Natural killer cell (primary cell): ENCODE results near the gene ALPL. TPM values are rescaled to one million over a fixed set of nuclear protein-coding genes. Genes with fewer than 3 reads are reported as not detected.

Experiments
- ATAC-seq, 3 donors: fragments of 150-1000 bp in 2 of 3; fragments of 200-7000 bp in 1 of 3; cut with Tn5 transposase; 1 replicate in 1 of 3; 2 replicates in 2 of 3; pipeline ENCODE4 v1.10.0; 2021; ENCODE audit warnings: mild to moderate bottlenecking in 2 of 3, moderate library complexity in 2 of 3
- DNase-seq, 2 donors: peaks; one replicate each; pipeline versions ENCODE4 v3.0.0 to v3.0.0-alpha.2; 2013 to 2021; ENCODE audit warnings: mixed read lengths in 1 of 2
- H3K27ac ChIP-seq: one replicate; pipeline ENCODE4 v1.5.1; 2013; ENCODE audit warnings: mild to moderate bottlenecking, low read length
- H3K27me3 ChIP-seq: one replicate; pipeline ENCODE4 v1.6.1; 2013; ENCODE audit warnings: low read length; ENCODE audit not compliant: control insufficient read depth, insufficient read depth
- H3K36me3 ChIP-seq: one replicate; pipeline ENCODE4 v1.6.1; 2013; ENCODE audit warnings: low read length; ENCODE audit not compliant: control insufficient read depth, insufficient read depth
- H3K4me1 ChIP-seq: one replicate; pipeline ENCODE4 v1.6.1; 2013; ENCODE audit warnings: low read length; ENCODE audit not compliant: control insufficient read depth, insufficient read depth
- H3K4me3 ChIP-seq: one replicate; pipeline ENCODE4 v1.5.1; 2013; ENCODE audit warnings: low read length
- H3K9me3 ChIP-seq: one replicate; pipeline ENCODE4 v1.6.1; 2013; ENCODE audit warnings: low read length; ENCODE audit not compliant: control insufficient read depth, insufficient read depth
- H3K27ac Mint-ChIP-seq, 2 donors: one replicate each; pipeline ENCODE4 v1.8.0; 2022; ENCODE audit warnings: mild to moderate bottlenecking in 2 of 2, mixed read lengths in 2 of 2, moderate library complexity in 1 of 2
- H3K27me3 Mint-ChIP-seq, 2 donors: one replicate each; pipeline ENCODE4 v1.8.0; 2022; ENCODE audit warnings: low read depth in 2 of 2, mixed read lengths in 2 of 2
- H3K36me3 Mint-ChIP-seq: one replicate; pipeline ENCODE4 v1.8.0; 2022; ENCODE audit warnings: mixed read lengths
- H3K4me1 Mint-ChIP-seq, 2 donors: one replicate each; pipeline ENCODE4 v1.8.0; 2022; ENCODE audit warnings: mixed read lengths in 2 of 2
- H3K4me3 Mint-ChIP-seq: one replicate; pipeline ENCODE4 v1.8.0; 2022; ENCODE audit warnings: mild to moderate bottlenecking, moderate library complexity, mixed read lengths
- H3K9me3 Mint-ChIP-seq, 2 donors: one replicate each; pipeline ENCODE4 v1.8.0; 2022; ENCODE audit warnings: mixed read lengths in 2 of 2
- CTCF ChIP-seq: fragments of 200-600 bp; IDR thresholded peaks from one replicate; pipeline ENCODE4 v1.8.0; 2022; ENCODE audit warnings: antibody characterized with exemption
- WGBS: methylation state at CpG from one replicate; pipeline ENCODE4 v1.1.7; 2013; ENCODE audit warnings: missing lambda C conversion rate; ENCODE audit not compliant: insufficient coverage; 5-methylcytosine and 5-hydroxymethylcytosine counted together
- intact Hi-C: fragments of 100-400 bp; cut with micrococcal nuclease; formaldehyde crosslinking; loops from one replicate; pipeline ENCODE4 v1.14.2; 2022
- total RNA-seq, 4 donors: library from RNA; stranded (reverse); fragments of 120-200 nt in 1 of 4; gene quantifications; one replicate each; pipeline versions ENCODE4 v1.2.3 to v1.2.4, GENCODE V29; 2013 to 2022

The ALPL gene
- total RNA-seq, 3 donors from 2014 or later (not counting 1 experiment from before 2014, with no cell fraction given), result 2.4 TPM; not detected in 2

- no peak for TF ChIP-seq CTCF
- Mint-ChIP-seq H3K36me3 (no peaks in the 10 kb centered on the region), H3K27me3 (peaks cover 13 to 24% of the 10 kb centered on the region in 2 donors), H3K27ac (no peak overlapping the region), H3K4me1 (no peaks in the 10 kb centered on the region), H3K4me3 (no peak overlapping the region), H3K9me3 (no peaks in the 10 kb centered on the region)
- H3K4me1 ChIP-seq, result peaks cover 4% of the 10 kb centered on the region
- no peak for DNase-seq
- H3K36me3 ChIP-seq, result no peaks in the 10 kb centered on the region
- intact Hi-C loops, result no loop called here
- WGBS, result 82% methylated on average over 11 of the region's 11 CpGs
- no peak overlapping the region for H3K4me3 ChIP-seq
- H3K9me3 ChIP-seq, result no peaks in the 10 kb centered on the region
- H3K27me3 ChIP-seq, result peaks cover 7% of the 10 kb centered on the region
- ATAC-seq, result no peak
- H3K27ac ChIP-seq, result no peak overlapping the region
Measured at GRCh38 chr1:21624571-21625389, 115.6 kb downstream of the ALPL start.

GRCh38 chr1:21625390-21626190, 116.4 kb downstream of the ALPL start:
- no peak overlapping the region for H3K4me3 Mint-ChIP-seq
- ATAC-seq, result no peak
- H3K36me3 Mint-ChIP-seq, result no peaks in the 10 kb centered on the region

GRCh38 chr1:21626921-21627339, 117.7 kb downstream of the ALPL start:
- TF ChIP-seq CTCF, result no peak
- H3K4me1 ChIP-seq, result peaks cover 4% of the 10 kb centered on the region
- 82% methylated on average over 11 of the region's 11 CpGs for WGBS

More at GRCh38 chr1:21625390-21626190, 116.4 kb downstream of the ALPL start:
- Mint-ChIP-seq H3K27ac (no peak overlapping the region), H3K27me3 (peaks cover 11 to 22% of the 10 kb centered on the region in 2 donors), H3K4me1 (no peaks in the 10 kb centered on the region), H3K9me3 (no peaks in the 10 kb centered on the region)
- 85% methylated on average over 13 of the region's 13 CpGs for WGBS
- no peak for DNase-seq
- no peak overlapping the region for H3K4me3 ChIP-seq
- H3K27me3 ChIP-seq, result peaks cover 7% of the 10 kb centered on the region
- no peaks in the 10 kb centered on the region for H3K9me3 ChIP-seq
- TF ChIP-seq CTCF, result no peak
- H3K36me3 ChIP-seq, result no peaks in the 10 kb centered on the region
- intact Hi-C loops, result no loop called here
- peaks cover 4% of the 10 kb centered on the region for H3K4me1 ChIP-seq
- H3K27ac ChIP-seq, result no peak overlapping the region

More at GRCh38 chr1:21626921-21627339, 117.7 kb downstream of the ALPL start:
- no peak for ATAC-seq
- Histone ChIP-seq H3K27me3 (peaks cover 7% of the 10 kb centered on the region), H3K27ac (no peak overlapping the region), H3K9me3 (no peaks in the 10 kb centered on the region), H3K36me3 (no peaks in the 10 kb centered on the region), H3K4me3 (no peak overlapping the region)
- Mint-ChIP-seq H3K4me3 (no peak overlapping the region), H3K27ac (no peak overlapping the region), H3K9me3 (no peaks in the 10 kb centered on the region), H3K4me1 (no peaks in the 10 kb centered on the region), H3K27me3 (peaks cover 5 to 16% of the 10 kb centered on the region in 2 donors), H3K36me3 (no peaks in the 10 kb centered on the region)
- no peak for DNase-seq
- intact Hi-C loops, result no loop called here

Other genes starting within 250 kb of the ALPL start
- gene ECE1, start 219.0 kb upstream of the ALPL start, total RNA-seq, result 10 to 100 TPM; 47.2 to 70.1 (median 50.7) TPM
- gene NBPF3, start 69.3 kb upstream of the ALPL start, total RNA-seq, result 10 to 100 TPM; 10.4 to 22.6 (median 13.1) TPM
- gene RAP1GAP, start 159.9 kb downstream of the ALPL start, total RNA-seq, result 1 to 10 TPM in 1 of 3 donors, under 1 TPM in 1, not detected in 1; 0.47 to 1.1 TPM